Hepatocyte (in vitro differentiated cells): Measurements from ENCODE around the gene CREG1. TPM values are rescaled to one million over a fixed set of nuclear protein-coding genes. Genes with fewer than 3 reads are reported as not detected.

ENCODE experiments used
- DNase-seq: peaks from one replicate; pipeline ENCODE4 v3.0.0-alpha.2; 2016; ENCODE audit warnings: low spot score
- H2AFZ ChIP-seq: fragments of 200-600 bp; sonication (generic); 2 replicates; pipeline ENCODE4 v1.6.0; 2016; ENCODE audit warnings: antibody characterized with exemption, mild to moderate bottlenecking
- H3K27ac ChIP-seq: fragments of 200-600 bp; sonication (generic); 2 replicates; pipeline ENCODE4 v1.5.1; 2016; ENCODE audit warnings: mild to moderate bottlenecking
- H3K27me3 ChIP-seq: fragments of 200-600 bp; sonication (generic); 2 replicates; pipeline ENCODE4 v1.6.1; 2016
- H3K36me3 ChIP-seq: fragments of 200-600 bp; sonication (generic); replicated peaks from 2 replicates; pipeline ENCODE4 v1.5.1; 2016; ENCODE audit warnings: low read depth; ENCODE audit not compliant: insufficient read depth
- H3K4me1 ChIP-seq: fragments of 200-600 bp; sonication (generic); 2 replicates; pipeline ENCODE4 v1.5.1; 2016; ENCODE audit warnings: mild to moderate bottlenecking, moderate library complexity; ENCODE audit not compliant: insufficient read depth
- H3K4me2 ChIP-seq: fragments of 200-600 bp; sonication (generic); 2 replicates; pipeline ENCODE4 v1.6.0; 2016
- H3K4me3 ChIP-seq: fragments of 200-600 bp; sonication (generic); 2 replicates; pipeline ENCODE4 v1.5.1; 2016; ENCODE audit warnings: mild to moderate bottlenecking
- H3K79me2 ChIP-seq: fragments of 200-600 bp; sonication (generic); 2 replicates; pipeline ENCODE4 v1.6.0; 2017; ENCODE audit warnings: mild to moderate bottlenecking
- H3K9me2 ChIP-seq: fragments of 200-600 bp; sonication (generic); replicated peaks from 2 replicates; pipeline ENCODE4 v1.6.0; 2017; ENCODE audit warnings: mild to moderate bottlenecking; ENCODE audit not compliant: insufficient read depth
- H3K9me3 ChIP-seq: fragments of 200-600 bp; sonication (generic); 2 replicates; pipeline ENCODE4 v1.5.1; 2016; ENCODE audit warnings: low read depth, mild to moderate bottlenecking
- H4K20me1 ChIP-seq: fragments of 200-600 bp; sonication (generic); 2 replicates; pipeline ENCODE4 v1.6.0; 2016; ENCODE audit warnings: mild to moderate bottlenecking; ENCODE audit not compliant: insufficient read depth, poor library complexity, severe bottlenecking
- CTCF ChIP-seq: fragments of 200-600 bp; sonication (generic); IDR thresholded peaks from 2 replicates; pipeline ENCODE4 v1.5.1; 2016; ENCODE audit warnings: antibody characterized with exemption, mild to moderate bottlenecking; ENCODE audit not compliant: poor library complexity
- EZH2 ChIP-seq: fragments of 200-600 bp; sonication (generic); IDR thresholded peaks from 2 replicates; pipeline ENCODE4 v1.6.1; 2016; ENCODE audit warnings: antibody characterized with exemption, mild to moderate bottlenecking, borderline replicate concordance
- EZH2phosphoT487 ChIP-seq: fragments of 200-600 bp; sonication (generic); IDR thresholded peaks from one replicate; pipeline ENCODE4 v1.6.1; 2018; ENCODE audit warnings: antibody characterized with exemption, mild to moderate bottlenecking, low read depth, moderate library complexity; ENCODE audit not compliant: unreplicated experiment, severe bottlenecking
- WGBS: methylation state at CpG from one replicate; pipeline ENCODE4 v1.1.6; 2016; ENCODE audit warnings: low lambda C conversion rate; ENCODE audit errors: missing lambda C conversion rate; 5-methylcytosine and 5-hydroxymethylcytosine counted together
- polyA plus RNA-seq: library from polyadenylated mRNA; unstranded; fragments of >200 nt; fragmentation: Nextera tagmentation; extraction: Ambion mirVana; gene quantifications from 2 replicates; pipeline ENCODE4 v1.2.1, GENCODE V29; 2016
- total RNA-seq: library from RNA; depleted of rRNA; stranded (reverse); fragments of >200 nt; gene quantifications from 2 replicates; pipeline ENCODE4 v1.2.3, GENCODE V29; 2014

The CREG1 gene
- total and polyA plus RNA-seq, 2 experiments from 2014 or later = 135 to 183 TPM

GRCh38 chr1:167499664-167500101 lies 53.9 kb downstream of the CREG1 start:
- no peaks in the 10 kb centered on the region for H3K79me2 ChIP-seq
- no peaks in the 10 kb centered on the region for H3K36me3 ChIP-seq
- H3K4me3 ChIP-seq = no peak overlapping the region
- H3K9me2 ChIP-seq = no peaks in the 10 kb centered on the region
- no peak overlapping the region for H3K27ac ChIP-seq
- DNase-seq = no peak
- 59% methylated on average over 3 of the region's 3 CpGs for WGBS
- H4K20me1 ChIP-seq = no peaks in the 10 kb centered on the region
- H3K4me2 ChIP-seq = no peak overlapping the region
- peaks cover 12% of the 10 kb centered on the region for H3K27me3 ChIP-seq
- H3K9me3 ChIP-seq = no peaks in the 10 kb centered on the region
- no peak for TF ChIP-seq EZH2phosphoT487
- TF ChIP-seq EZH2 = no peak
- TF ChIP-seq CTCF = no peak
- H2AFZ ChIP-seq = no peak overlapping the region
- H3K4me1 ChIP-seq = no peaks in the 10 kb centered on the region

GRCh38 chr1:167499106-167499505 lies 54.5 kb downstream of the CREG1 start:
- Histone ChIP-seq H3K27me3 (peaks cover 8% of the 10 kb centered on the region), H3K4me3 (no peak overlapping the region), H4K20me1 (no peaks in the 10 kb centered on the region), H3K9me3 (no peaks in the 10 kb centered on the region), H2AFZ (no peak overlapping the region), H3K9me2 (no peaks in the 10 kb centered on the region), H3K4me1 (no peaks in the 10 kb centered on the region), H3K79me2 (no peaks in the 10 kb centered on the region), H3K36me3 (no peaks in the 10 kb centered on the region), H3K4me2 (no peak overlapping the region), H3K27ac (no peak overlapping the region)
- no peak for DNase-seq
- WGBS = 74% methylated on average over 4 of the region's 4 CpGs
- TF ChIP-seq CTCF (no peak), EZH2 (no peak), EZH2phosphoT487 (no peak)

GRCh38 chr1:167496797-167497619 lies 56.6 kb downstream of the CREG1 start:
- Histone ChIP-seq H3K4me3 (no peak overlapping the region), H3K36me3 (no peaks in the 10 kb centered on the region), H3K27ac (no peak overlapping the region), H2AFZ (no peak overlapping the region), H3K9me2 (no peaks in the 10 kb centered on the region), H3K9me3 (no peaks in the 10 kb centered on the region), H3K27me3 (peaks cover 8% of the 10 kb centered on the region), H3K79me2 (no peaks in the 10 kb centered on the region), H4K20me1 (no peaks in the 10 kb centered on the region), H3K4me1 (no peaks in the 10 kb centered on the region), H3K4me2 (no peak overlapping the region)
- no peak for DNase-seq
- TF ChIP-seq EZH2 (no peak), EZH2phosphoT487 (no peak), CTCF (no peak)
- WGBS = 61% methylated on average over 11 of the region's 11 CpGs
